ENCODE results near the gene PPP3R1. TPM values are rescaled to one million over a fixed set of nuclear protein-coding genes. Genes with fewer than 3 reads are reported as not detected.

PPP3R1 gene
- total and polyA plus RNA-seq, 9 of the 15 experiments (the other 6 are each of a cell fraction or from before 2014, with no cell fraction given), result 3.7 to 70.0 (median 24.8) TPM

DNA sequence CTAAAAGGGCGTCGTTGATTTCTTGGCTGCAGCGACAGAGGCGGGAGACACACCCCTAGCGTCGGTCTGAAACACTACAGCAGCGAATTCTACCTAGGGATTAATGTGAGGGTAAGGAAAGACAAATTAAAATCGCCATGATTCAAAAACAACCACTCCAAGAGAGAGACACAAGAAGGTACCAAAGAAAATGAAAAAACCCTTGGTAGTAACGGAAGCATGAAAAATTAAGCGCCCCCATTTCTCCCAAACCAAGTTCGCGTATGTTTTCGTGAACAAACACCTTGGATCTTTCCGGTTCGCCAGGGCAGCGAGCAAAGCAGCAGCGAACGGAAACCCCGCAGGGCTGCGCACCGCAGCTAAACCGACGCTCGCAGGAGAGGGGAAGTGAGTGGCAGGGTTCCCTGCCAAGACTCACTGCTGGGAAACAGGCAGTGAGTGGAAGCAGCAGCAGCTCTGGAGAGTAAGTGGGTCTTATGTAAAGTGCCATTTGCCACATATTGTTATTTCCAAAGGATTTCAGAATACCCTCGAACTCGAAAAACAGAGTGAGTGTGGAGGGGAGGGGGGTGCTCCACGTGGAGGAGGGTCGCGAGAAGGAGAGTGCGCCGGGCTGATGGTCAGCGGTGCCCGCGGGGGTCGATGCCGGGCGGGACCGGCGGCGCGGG lies 1.0 kb downstream of the PPP3R1 start (continued):
- TF ChIP-seq, protein P1, sequence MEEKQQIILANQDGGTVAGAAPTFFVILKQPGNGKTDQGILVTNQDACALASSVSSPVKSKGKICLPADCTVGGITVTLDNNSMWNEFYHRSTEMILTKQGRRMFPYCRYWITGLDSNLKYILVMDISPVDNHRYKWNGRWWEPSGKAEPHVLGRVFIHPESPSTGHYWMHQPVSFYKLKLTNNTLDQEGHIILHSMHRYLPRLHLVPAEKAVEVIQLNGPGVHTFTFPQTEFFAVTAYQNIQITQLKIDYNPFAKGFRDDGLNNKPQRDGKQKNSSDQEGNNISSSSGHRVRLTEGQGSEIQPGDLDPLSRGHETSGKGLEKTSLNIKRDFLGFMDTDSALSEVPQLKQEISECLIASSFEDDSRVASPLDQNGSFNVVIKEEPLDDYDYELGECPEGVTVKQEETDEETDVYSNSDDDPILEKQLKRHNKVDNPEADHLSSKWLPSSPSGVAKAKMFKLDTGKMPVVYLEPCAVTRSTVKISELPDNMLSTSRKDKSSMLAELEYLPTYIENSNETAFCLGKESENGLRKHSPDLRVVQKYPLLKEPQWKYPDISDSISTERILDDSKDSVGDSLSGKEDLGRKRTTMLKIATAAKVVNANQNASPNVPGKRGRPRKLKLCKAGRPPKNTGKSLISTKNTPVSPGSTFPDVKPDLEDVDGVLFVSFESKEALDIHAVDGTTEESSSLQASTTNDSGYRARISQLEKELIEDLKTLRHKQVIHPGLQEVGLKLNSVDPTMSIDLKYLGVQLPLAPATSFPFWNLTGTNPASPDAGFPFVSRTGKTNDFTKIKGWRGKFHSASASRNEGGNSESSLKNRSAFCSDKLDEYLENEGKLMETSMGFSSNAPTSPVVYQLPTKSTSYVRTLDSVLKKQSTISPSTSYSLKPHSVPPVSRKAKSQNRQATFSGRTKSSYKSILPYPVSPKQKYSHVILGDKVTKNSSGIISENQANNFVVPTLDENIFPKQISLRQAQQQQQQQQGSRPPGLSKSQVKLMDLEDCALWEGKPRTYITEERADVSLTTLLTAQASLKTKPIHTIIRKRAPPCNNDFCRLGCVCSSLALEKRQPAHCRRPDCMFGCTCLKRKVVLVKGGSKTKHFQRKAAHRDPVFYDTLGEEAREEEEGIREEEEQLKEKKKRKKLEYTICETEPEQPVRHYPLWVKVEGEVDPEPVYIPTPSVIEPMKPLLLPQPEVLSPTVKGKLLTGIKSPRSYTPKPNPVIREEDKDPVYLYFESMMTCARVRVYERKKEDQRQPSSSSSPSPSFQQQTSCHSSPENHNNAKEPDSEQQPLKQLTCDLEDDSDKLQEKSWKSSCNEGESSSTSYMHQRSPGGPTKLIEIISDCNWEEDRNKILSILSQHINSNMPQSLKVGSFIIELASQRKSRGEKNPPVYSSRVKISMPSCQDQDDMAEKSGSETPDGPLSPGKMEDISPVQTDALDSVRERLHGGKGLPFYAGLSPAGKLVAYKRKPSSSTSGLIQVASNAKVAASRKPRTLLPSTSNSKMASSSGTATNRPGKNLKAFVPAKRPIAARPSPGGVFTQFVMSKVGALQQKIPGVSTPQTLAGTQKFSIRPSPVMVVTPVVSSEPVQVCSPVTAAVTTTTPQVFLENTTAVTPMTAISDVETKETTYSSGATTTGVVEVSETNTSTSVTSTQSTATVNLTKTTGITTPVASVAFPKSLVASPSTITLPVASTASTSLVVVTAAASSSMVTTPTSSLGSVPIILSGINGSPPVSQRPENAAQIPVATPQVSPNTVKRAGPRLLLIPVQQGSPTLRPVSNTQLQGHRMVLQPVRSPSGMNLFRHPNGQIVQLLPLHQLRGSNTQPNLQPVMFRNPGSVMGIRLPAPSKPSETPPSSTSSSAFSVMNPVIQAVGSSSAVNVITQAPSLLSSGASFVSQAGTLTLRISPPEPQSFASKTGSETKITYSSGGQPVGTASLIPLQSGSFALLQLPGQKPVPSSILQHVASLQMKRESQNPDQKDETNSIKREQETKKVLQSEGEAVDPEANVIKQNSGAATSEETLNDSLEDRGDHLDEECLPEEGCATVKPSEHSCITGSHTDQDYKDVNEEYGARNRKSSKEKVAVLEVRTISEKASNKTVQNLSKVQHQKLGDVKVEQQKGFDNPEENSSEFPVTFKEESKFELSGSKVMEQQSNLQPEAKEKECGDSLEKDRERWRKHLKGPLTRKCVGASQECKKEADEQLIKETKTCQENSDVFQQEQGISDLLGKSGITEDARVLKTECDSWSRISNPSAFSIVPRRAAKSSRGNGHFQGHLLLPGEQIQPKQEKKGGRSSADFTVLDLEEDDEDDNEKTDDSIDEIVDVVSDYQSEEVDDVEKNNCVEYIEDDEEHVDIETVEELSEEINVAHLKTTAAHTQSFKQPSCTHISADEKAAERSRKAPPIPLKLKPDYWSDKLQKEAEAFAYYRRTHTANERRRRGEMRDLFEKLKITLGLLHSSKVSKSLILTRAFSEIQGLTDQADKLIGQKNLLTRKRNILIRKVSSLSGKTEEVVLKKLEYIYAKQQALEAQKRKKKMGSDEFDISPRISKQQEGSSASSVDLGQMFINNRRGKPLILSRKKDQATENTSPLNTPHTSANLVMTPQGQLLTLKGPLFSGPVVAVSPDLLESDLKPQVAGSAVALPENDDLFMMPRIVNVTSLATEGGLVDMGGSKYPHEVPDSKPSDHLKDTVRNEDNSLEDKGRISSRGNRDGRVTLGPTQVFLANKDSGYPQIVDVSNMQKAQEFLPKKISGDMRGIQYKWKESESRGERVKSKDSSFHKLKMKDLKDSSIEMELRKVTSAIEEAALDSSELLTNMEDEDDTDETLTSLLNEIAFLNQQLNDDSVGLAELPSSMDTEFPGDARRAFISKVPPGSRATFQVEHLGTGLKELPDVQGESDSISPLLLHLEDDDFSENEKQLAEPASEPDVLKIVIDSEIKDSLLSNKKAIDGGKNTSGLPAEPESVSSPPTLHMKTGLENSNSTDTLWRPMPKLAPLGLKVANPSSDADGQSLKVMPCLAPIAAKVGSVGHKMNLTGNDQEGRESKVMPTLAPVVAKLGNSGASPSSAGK (IDR thresholded peaks at IDR 0.05), result no peak
- TF ChIP-seq ZZZ3 (IDR thresholded peaks at IDR 0.05) (no peak), NFE2 (IDR thresholded peaks at IDR 0.05; ENCODE audit: low read depth) (no peak), FOXM1 (IDR thresholded peaks at IDR 0.05; ENCODE audit: low read depth) (no peak), FOXM1 (CRISPR knock-in tag; IDR thresholded peaks at IDR 0.05; ENCODE audit: low read depth) (no peak), FUS (optimal IDR thresholded peaks at IDR 0.05; ENCODE audit: low read depth, low read length) (no peak), ATF1 (CRISPR knock-in tag; IDR thresholded peaks at IDR 0.05) (no peak), ATF1 (tag; IDR thresholded peaks at IDR 0.05) (peak; percentile 24; the same call in 1 of the 2 replicates), HNRNPK (IDR thresholded peaks at IDR 0.05; ENCODE audit: low read depth, low read length, poor library complexity, severe bottlenecking) (no peak), TBP (optimal IDR thresholded peaks at IDR 0.05; ENCODE audit: low read depth, low read length) (no peak), SPI1 (IDR thresholded peaks at IDR 0.05; ENCODE audit: borderline replicate concordance, low read depth, low read length) (peak; percentile 87), MCM2 (IDR thresholded peaks at IDR 0.05; ENCODE audit: low read depth) (no peak)
- TF ChIP-seq, protein P2, sequence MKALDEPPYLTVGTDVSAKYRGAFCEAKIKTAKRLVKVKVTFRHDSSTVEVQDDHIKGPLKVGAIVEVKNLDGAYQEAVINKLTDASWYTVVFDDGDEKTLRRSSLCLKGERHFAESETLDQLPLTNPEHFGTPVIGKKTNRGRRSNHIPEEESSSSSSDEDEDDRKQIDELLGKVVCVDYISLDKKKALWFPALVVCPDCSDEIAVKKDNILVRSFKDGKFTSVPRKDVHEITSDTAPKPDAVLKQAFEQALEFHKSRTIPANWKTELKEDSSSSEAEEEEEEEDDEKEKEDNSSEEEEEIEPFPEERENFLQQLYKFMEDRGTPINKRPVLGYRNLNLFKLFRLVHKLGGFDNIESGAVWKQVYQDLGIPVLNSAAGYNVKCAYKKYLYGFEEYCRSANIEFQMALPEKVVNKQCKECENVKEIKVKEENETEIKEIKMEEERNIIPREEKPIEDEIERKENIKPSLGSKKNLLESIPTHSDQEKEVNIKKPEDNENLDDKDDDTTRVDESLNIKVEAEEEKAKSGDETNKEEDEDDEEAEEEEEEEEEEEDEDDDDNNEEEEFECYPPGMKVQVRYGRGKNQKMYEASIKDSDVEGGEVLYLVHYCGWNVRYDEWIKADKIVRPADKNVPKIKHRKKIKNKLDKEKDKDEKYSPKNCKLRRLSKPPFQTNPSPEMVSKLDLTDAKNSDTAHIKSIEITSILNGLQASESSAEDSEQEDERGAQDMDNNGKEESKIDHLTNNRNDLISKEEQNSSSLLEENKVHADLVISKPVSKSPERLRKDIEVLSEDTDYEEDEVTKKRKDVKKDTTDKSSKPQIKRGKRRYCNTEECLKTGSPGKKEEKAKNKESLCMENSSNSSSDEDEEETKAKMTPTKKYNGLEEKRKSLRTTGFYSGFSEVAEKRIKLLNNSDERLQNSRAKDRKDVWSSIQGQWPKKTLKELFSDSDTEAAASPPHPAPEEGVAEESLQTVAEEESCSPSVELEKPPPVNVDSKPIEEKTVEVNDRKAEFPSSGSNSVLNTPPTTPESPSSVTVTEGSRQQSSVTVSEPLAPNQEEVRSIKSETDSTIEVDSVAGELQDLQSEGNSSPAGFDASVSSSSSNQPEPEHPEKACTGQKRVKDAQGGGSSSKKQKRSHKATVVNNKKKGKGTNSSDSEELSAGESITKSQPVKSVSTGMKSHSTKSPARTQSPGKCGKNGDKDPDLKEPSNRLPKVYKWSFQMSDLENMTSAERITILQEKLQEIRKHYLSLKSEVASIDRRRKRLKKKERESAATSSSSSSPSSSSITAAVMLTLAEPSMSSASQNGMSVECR (CRISPR knock-in tag; IDR thresholded peaks at IDR 0.05), result no peak

Measured in K562 (cell line).